K562 (cell line): ENCODE results near the gene DOCK1. TPM values are rescaled to one million over a fixed set of nuclear protein-coding genes. Genes with fewer than 3 reads are reported as not detected.

Source experiments
- ATAC-seq: fragments of 200-7000 bp; cut with Tn5 transposase; 3 replicates; pipeline ENCODE4 v1.9.1; 2020; ENCODE audit warnings: moderate library complexity
- BruUV-seq: library from RNA; stranded (reverse); fragments of 400-500 nt; replicated peaks from 2 replicates; lab custom pipeline; 2021; lab: Mats Ljungman, UMichigan
- CTCF ChIA-PET: fragments of 300-600 bp; formaldehyde crosslinking; extraction: SDS; loops from one replicate; lab custom pipeline; 2021; ENCODE audit warnings: low intra/inter-chr PET ratio; lab: Yijun Ruan, JAX
- POLR2A ChIA-PET: fragments of 300-600, 350-650 bp; sonication (Branson Sonifier 250); formaldehyde crosslinking; extraction: SDS; loops from one replicate; lab custom pipeline; 2021; ENCODE audit warnings: antibody characterized with exemption, inconsistent platforms; lab: Yijun Ruan, JAX
- DNase-seq, 4 experiments: peaks; one replicate each; pipeline versions ENCODE4 v3.0.0 to v3.0.0-alpha.2; 2011 to 2018; ENCODE audit warnings: low spot score in 3 of 4, mixed read lengths in 3 of 4; ENCODE audit errors: extremely low read depth in 1 of 4
- FAIRE-seq: peaks from 2 replicates; lab custom pipeline; 2011; peaks lifted over from hg19 to GRCh38; lab: Jason Lieb, UNC
- H2AFZ ChIP-seq: 2 replicates; pipeline ENCODE4 v1.6.0; 2011; ENCODE audit warnings: low read depth, low read length, control low read depth, inconsistent platforms
- H3K27ac ChIP-seq: fragments of 200-600 bp; 3 replicates; pipeline ENCODE4 v1.8.0; 2011; ENCODE audit warnings: low read depth, mild to moderate bottlenecking, control low read depth, inconsistent platforms, low read length, moderate library complexity, mixed read lengths; ENCODE audit errors: extremely low read depth
- H3K27me3 ChIP-seq, 2 experiments: fragments of 300-600 bp in 1 of 2; 2 replicates in 1 of 2; 3 replicates in 1 of 2; pipeline versions ENCODE4 v1.6.0 to v1.8.0; 2011; ENCODE audit warnings: inconsistent platforms in 2 of 2, low read length in 2 of 2, mild to moderate bottlenecking in 1 of 2, mixed read lengths in 1 of 2, moderate library complexity in 1 of 2; ENCODE audit not compliant: control insufficient read depth in 2 of 2, insufficient read depth in 2 of 2
- H3K36me3 ChIP-seq: fragments of 300-600 bp; 3 replicates; pipeline ENCODE4 v1.8.0; 2011; ENCODE audit warnings: mild to moderate bottlenecking, low read length, inconsistent platforms; ENCODE audit not compliant: control insufficient read depth, insufficient read depth
- H3K4me1 ChIP-seq, 2 experiments: fragments of 200-600 bp in 1 of 2; replicated peaks in 1 of 2; 2 replicates in 1 of 2; 3 replicates in 1 of 2; pipeline versions ENCODE4 v1.5.1 to v1.8.0; 2011; ENCODE audit warnings: inconsistent platforms in 2 of 2, low read length in 2 of 2, mild to moderate bottlenecking in 1 of 2, mixed read lengths in 1 of 2, moderate library complexity in 1 of 2; ENCODE audit not compliant: control insufficient read depth in 2 of 2, insufficient read depth in 2 of 2
- H3K4me2 ChIP-seq: 2 replicates; pipeline ENCODE4 v1.6.1; 2011; ENCODE audit warnings: low read length, control low read depth, inconsistent platforms, mixed read lengths; ENCODE audit not compliant: insufficient read depth
- H3K4me3 ChIP-seq: fragments of 200-600 bp; sonication (generic), shearing (Covaris generic); 2 replicates; pipeline ENCODE4 v1.5.1; 2016; ENCODE audit warnings: control low read depth, inconsistent platforms
- H3K79me2 ChIP-seq: fragments of 200-600 bp; 3 replicates; pipeline ENCODE4 v1.8.0; 2011; ENCODE audit warnings: low read length, inconsistent platforms; ENCODE audit not compliant: control insufficient read depth, insufficient read depth
- H3K9ac ChIP-seq, 2 experiments: 2 replicates each; pipeline versions ENCODE4 v1.6.0 to v1.6.1; 2011; ENCODE audit warnings: low read depth in 2 of 2, low read length in 2 of 2, control low read depth in 1 of 2, inconsistent platforms in 1 of 2, mild to moderate bottlenecking in 1 of 2, mixed read lengths in 1 of 2; ENCODE audit not compliant: insufficient read depth in 1 of 2
- H3K9me1 ChIP-seq: one replicate; pipeline ENCODE4 v1.6.0; 2011; ENCODE audit warnings: inconsistent platforms, mild to moderate bottlenecking, low read length, moderate library complexity; ENCODE audit not compliant: control insufficient read depth, insufficient read depth
- H3K9me3 ChIP-seq: replicated peaks from 2 replicates; pipeline ENCODE4 v1.5.1; 2011; ENCODE audit warnings: low read depth, low read length, inconsistent platforms; ENCODE audit not compliant: control insufficient read depth, insufficient read depth
- H4K20me1 ChIP-seq: replicated peaks from 2 replicates; pipeline ENCODE4 v1.6.1; 2011; ENCODE audit warnings: low read length, inconsistent platforms, mixed read lengths; ENCODE audit not compliant: control insufficient read depth, insufficient read depth
- ELF2 ChIP-seq: fragments of 250-450 bp; sonication (Bioruptor Pico); IDR thresholded peaks from 2 replicates; pipeline ENCODE4 v1.5.0; 2021; ENCODE audit warnings: mild to moderate bottlenecking
- FOS ChIP-seq: IDR thresholded peaks from 3 replicates; pipeline ENCODE4 v1.6.1; 2011; ENCODE audit not compliant: insufficient read length; ENCODE audit errors: extremely low read depth
- PHB ChIP-seq: fragments of 250-450 bp; sonication (Bioruptor Pico); IDR thresholded peaks from 2 replicates; pipeline ENCODE4 v1.5.0; 2021
- PYGO2 ChIP-seq: fragments of 450-650 bp; IDR thresholded peaks from 2 replicates; pipeline ENCODE4 v1.6.1; 2016; ENCODE audit warnings: mild to moderate bottlenecking, missing genetic modification characterization, moderate library complexity, missing compliant biosample characterization
- WGBS: fragments of 100-300 bp; shearing (Covaris generic); methylation state at CpG from one replicate; pipeline ENCODE4 v1.1.6; 2016; ENCODE audit warnings: low coverage, mixed read lengths; ENCODE audit not compliant: insufficient coverage; ENCODE audit errors: missing lambda C conversion rate; 5-methylcytosine and 5-hydroxymethylcytosine counted together
- in situ Hi-C: fragments of 300-500 bp; cut with MboI; formaldehyde crosslinking; loops from 4 replicates; pipeline ENCODE4 v1.15.0; 2018; ENCODE audit warnings: inconsistent platforms, mixed read lengths
- intact Hi-C: fragments of 100-400 bp; cut with micrococcal nuclease; formaldehyde crosslinking; loops from 2 replicates; pipeline ENCODE4 v1.14.2; 2022
- polyA plus RNA-seq, 8 experiments: library from polyadenylated mRNA; depleted of rRNA in 4 of 8; stranded (reverse) in 5 of 8; unstranded in 3 of 8; fragments of >200 nt; fragmentation: Nextera tagmentation in 2 of 8; fragmentation: Illumina TruSeq in 1 of 8; extraction: Ambion mirVana in 2 of 8; extraction: Trizol in 1 of 8; gene quantifications; 2 replicates each; pipeline versions ENCODE4 v1.2.1 to v1.2.3, GENCODE V29; 2011 to 2014; ENCODE audit warnings: inconsistent platforms in 1 of 8, missing spikeins in 1 of 8
- total RNA-seq, 7 experiments: library from RNA; depleted of rRNA in 6 of 7; stranded (reverse); fragments of >200 nt in 6 of 7; fragmentation: Illumina TruSeq in 2 of 7; extraction: Trizol in 2 of 7; gene quantifications; 2 replicates each; pipeline versions ENCODE4 v1.2.1 to v1.2.3, GENCODE V29; 2011 to 2021; ENCODE audit warnings: low replicate concordance in 1 of 7
- TF ChIP-seq, protein P1 (sequence below): fragments of 200-400 bp; formaldehyde crosslinking; IDR thresholded peaks from 2 replicates; pipeline ENCODE4 v1.6.1; 2017; ENCODE audit warnings: mild to moderate bottlenecking, low read depth, low read length, moderate library complexity
- TF ChIP-seq, protein P2 (sequence below): sonication (generic); formaldehyde crosslinking; IDR thresholded peaks from 2 replicates; pipeline ENCODE4 v1.8.0; 2022; ENCODE audit warnings: mild to moderate bottlenecking, missing genetic modification reagents
- TF ChIP-seq, protein P3 (sequence below), 2 experiments: fragments of 450-650 bp in 1 of 2; sonication (generic) in 1 of 2; formaldehyde crosslinking in 1 of 2; IDR thresholded peaks; 2 replicates each; pipeline versions ENCODE4 v1.7.1 to v1.9.0; 2016 to 2022; ENCODE audit warnings: inconsistent platforms in 1 of 2, mild to moderate bottlenecking in 1 of 2, missing genetic modification reagents in 1 of 2

The DOCK1 gene
- total and polyA plus RNA-seq, 9 of the 15 experiments (the other 6 are each of a cell fraction or from before 2014, with no cell fraction given) = 0.31 TPM; not detected in 8

DNA sequence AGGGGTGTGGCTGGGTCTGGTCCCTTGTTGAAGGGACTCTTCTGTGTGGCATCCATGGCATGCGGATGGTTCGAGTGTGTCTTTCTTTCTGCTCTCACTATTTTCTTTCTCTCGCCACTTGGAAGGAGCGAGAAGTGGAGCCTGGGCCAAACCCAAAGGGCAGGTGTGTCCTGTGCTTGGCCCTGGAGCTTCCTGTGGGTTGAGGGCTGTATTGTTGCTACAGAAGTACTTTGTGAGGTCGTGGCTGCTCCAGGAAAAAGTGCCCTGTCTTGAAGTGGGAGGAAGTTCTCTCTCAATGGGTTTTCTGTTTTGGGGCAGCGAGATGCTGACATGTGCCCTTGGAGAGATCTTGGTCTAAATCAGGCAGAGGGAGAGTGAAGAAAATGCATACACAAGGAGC is 72.0 kb downstream of the DOCK1 start:
- in situ Hi-C loops = no loop called here
- H3K27ac ChIP-seq = no peak overlapping the region
- H3K9ac ChIP-seq = no peak overlapping the region
- POLR2A ChIA-PET = no interaction called here
- no peaks in the 10 kb centered on the region for H3K27me3 ChIP-seq
- no peaks in the 10 kb centered on the region for H4K20me1 ChIP-seq
- intact Hi-C loops = no loop called here
- CTCF ChIA-PET = no interaction called here
- no peaks in the 10 kb centered on the region for H3K9me1 ChIP-seq
- H3K36me3 ChIP-seq = no peaks in the 10 kb centered on the region
- DNase-seq (no peak), FAIRE-seq (no peak), ATAC-seq (no peak)
- no peaks in the 10 kb centered on the region for H3K9me3 ChIP-seq
- BruUV-seq = no TSS peak
- H3K4me3 ChIP-seq = no peak overlapping the region
- H3K4me1 ChIP-seq = no peaks in the 10 kb centered on the region
- 0% methylated on average over 2 of the region's 6 CpGs for WGBS
- no peaks in the 10 kb centered on the region for H3K79me2 ChIP-seq
- H2AFZ ChIP-seq = no peak overlapping the region
- no peak overlapping the region for H3K4me2 ChIP-seq
- TF ChIP-seq PYGO2 = no peak
- TF ChIP-seq, protein P1, sequence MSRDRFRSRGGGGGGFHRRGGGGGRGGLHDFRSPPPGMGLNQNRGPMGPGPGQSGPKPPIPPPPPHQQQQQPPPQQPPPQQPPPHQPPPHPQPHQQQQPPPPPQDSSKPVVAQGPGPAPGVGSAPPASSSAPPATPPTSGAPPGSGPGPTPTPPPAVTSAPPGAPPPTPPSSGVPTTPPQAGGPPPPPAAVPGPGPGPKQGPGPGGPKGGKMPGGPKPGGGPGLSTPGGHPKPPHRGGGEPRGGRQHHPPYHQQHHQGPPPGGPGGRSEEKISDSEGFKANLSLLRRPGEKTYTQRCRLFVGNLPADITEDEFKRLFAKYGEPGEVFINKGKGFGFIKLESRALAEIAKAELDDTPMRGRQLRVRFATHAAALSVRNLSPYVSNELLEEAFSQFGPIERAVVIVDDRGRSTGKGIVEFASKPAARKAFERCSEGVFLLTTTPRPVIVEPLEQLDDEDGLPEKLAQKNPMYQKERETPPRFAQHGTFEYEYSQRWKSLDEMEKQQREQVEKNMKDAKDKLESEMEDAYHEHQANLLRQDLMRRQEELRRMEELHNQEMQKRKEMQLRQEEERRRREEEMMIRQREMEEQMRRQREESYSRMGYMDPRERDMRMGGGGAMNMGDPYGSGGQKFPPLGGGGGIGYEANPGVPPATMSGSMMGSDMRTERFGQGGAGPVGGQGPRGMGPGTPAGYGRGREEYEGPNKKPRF = no peak
- no peak for TF ChIP-seq PHB (CRISPR knock-in tag)
- TF ChIP-seq, protein P2, sequence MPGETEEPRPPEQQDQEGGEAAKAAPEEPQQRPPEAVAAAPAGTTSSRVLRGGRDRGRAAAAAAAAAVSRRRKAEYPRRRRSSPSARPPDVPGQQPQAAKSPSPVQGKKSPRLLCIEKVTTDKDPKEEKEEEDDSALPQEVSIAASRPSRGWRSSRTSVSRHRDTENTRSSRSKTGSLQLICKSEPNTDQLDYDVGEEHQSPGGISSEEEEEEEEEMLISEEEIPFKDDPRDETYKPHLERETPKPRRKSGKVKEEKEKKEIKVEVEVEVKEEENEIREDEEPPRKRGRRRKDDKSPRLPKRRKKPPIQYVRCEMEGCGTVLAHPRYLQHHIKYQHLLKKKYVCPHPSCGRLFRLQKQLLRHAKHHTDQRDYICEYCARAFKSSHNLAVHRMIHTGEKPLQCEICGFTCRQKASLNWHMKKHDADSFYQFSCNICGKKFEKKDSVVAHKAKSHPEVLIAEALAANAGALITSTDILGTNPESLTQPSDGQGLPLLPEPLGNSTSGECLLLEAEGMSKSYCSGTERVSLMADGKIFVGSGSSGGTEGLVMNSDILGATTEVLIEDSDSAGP (CRISPR knock-in tag) = no peak
- no peak for TF ChIP-seq ELF2 (CRISPR knock-in tag)
- TF ChIP-seq FOS = no peak
- TF ChIP-seq, protein P3, sequence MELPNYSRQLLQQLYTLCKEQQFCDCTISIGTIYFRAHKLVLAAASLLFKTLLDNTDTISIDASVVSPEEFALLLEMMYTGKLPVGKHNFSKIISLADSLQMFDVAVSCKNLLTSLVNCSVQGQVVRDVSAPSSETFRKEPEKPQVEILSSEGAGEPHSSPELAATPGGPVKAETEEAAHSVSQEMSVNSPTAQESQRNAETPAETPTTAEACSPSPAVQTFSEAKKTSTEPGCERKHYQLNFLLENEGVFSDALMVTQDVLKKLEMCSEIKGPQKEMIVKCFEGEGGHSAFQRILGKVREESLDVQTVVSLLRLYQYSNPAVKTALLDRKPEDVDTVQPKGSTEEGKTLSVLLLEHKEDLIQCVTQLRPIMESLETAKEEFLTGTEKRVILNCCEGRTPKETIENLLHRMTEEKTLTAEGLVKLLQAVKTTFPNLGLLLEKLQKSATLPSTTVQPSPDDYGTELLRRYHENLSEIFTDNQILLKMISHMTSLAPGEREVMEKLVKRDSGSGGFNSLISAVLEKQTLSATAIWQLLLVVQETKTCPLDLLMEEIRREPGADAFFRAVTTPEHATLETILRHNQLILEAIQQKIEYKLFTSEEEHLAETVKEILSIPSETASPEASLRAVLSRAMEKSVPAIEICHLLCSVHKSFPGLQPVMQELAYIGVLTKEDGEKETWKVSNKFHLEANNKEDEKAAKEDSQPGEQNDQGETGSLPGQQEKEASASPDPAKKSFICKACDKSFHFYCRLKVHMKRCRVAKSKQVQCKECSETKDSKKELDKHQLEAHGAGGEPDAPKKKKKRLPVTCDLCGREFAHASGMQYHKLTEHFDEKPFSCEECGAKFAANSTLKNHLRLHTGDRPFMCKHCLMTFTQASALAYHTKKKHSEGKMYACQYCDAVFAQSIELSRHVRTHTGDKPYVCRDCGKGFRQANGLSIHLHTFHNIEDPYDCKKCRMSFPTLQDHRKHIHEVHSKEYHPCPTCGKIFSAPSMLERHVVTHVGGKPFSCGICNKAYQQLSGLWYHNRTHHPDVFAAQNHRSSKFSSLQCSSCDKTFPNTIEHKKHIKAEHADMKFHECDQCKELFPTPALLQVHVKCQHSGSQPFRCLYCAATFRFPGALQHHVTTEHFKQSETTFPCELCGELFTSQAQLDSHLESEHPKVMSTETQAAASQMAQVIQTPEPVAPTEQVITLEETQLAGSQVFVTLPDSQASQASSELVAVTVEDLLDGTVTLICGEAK (IDR thresholded peaks at IDR 0.05) = no peak
- TF ChIP-seq, protein P3 (CRISPR knock-in tag; IDR thresholded peaks at IDR 0.05) = no peak
